Right forelimb (tissue), 1 donor: Measurements from ENCODE around the gene PROZ.
A peak's percentile ranks its signal among the peaks of the same experiment; 100 is the strongest.

Experiments used
- DNase-seq: peaks from one replicate; pipeline ENCODE4 v3.0.0-alpha.2; 2018

Gene PROZ

GRCh38 chr13:113120300-113121182 is 37.9 kb upstream of the PROZ start:
- DNase-seq, result no peak

- no peak for DNase-seq
Observed at GRCh38 chr13:113121183-113121927, 37.1 kb upstream of the PROZ start.

GRCh38 chr13:113121928-113122471 is 36.4 kb upstream of the PROZ start:
- DNase-seq, result no peak

- DNase-seq, result peak; percentile 73
Observed at GRCh38 chr13:113122550-113123225, 35.8 kb upstream of the PROZ start, which contains the start of gene F10. Gene F10, plus strand, starts transcription at chr13:113122799. Its CDS starts 57 bp downstream, at chr13:113122856.

GRCh38 chr13:113123226-113124201 is 34.9 kb upstream of the PROZ start:
- no peak for DNase-seq

GRCh38 chr13:113124211-113124970 is 34.1 kb upstream of the PROZ start:
- no peak for DNase-seq

- DNase-seq, result no peak
Observed at GRCh38 chr13:113125506-113126264, 32.8 kb upstream of the PROZ start.

- DNase-seq, result no peak
Observed at GRCh38 chr13:113126265-113127150, 31.9 kb upstream of the PROZ start.

GRCh38 chr13:113129480-113129879 is 29.0 kb upstream of the PROZ start:
- no peak for DNase-seq

GRCh38 chr13:113129921-113130750 is 28.3 kb upstream of the PROZ start:
- no peak for DNase-seq

- no peak for DNase-seq
Observed at GRCh38 chr13:113135281-113135760, 23.1 kb upstream of the PROZ start.

- no peak for DNase-seq
Observed at GRCh38 chr13:113137691-113138298, 20.7 kb upstream of the PROZ start.

GRCh38 chr13:113138792-113139551 is 19.5 kb upstream of the PROZ start:
- DNase-seq, result no peak

GRCh38 chr13:113139577-113139976 is 18.9 kb upstream of the PROZ start:
- DNase-seq, result no peak

- DNase-seq, result no peak
Observed at GRCh38 chr13:113140677-113141600, 17.5 kb upstream of the PROZ start.

- no peak for DNase-seq
Observed at GRCh38 chr13:113141601-113141970, 16.9 kb upstream of the PROZ start.
